OCI-LY3 (cell line): ENCODE measurements around the gene FNDC4.
A peak's percentile ranks its signal among the peaks of the same experiment; 100 is the strongest.

Experiments
- H2AFZ ChIP-seq: fragments of 200-600, 300-600 bp; shearing (Covaris generic); 2 replicates; pipeline ENCODE4 v1.6.0; 2014; ENCODE audit warnings: antibody characterized with exemption, low read depth, low read length
- H3K27ac ChIP-seq: fragments of 200-600, 300-600 bp; sonication (generic); 2 replicates; pipeline ENCODE4 v1.5.1; 2014; ENCODE audit warnings: mild to moderate bottlenecking, low read length, moderate library complexity, mixed read lengths
- H3K27me3 ChIP-seq: fragments of 200-600, 300-600 bp; sonication (generic); 2 replicates; pipeline ENCODE4 v1.6.1; 2014; ENCODE audit warnings: low read depth, low read length, mixed read lengths
- H3K36me3 ChIP-seq: fragments of 200-600, 300-600 bp; sonication (generic); replicated peaks from 2 replicates; pipeline ENCODE3; 2014; ENCODE audit warnings: low read depth, low read length, mixed read lengths
- H3K4me1 ChIP-seq: fragments of 300-600, 200-600 bp; sonication (generic); 2 replicates; pipeline ENCODE4 v1.6.1; 2014; ENCODE audit warnings: low read length, mixed read lengths
- H3K4me2 ChIP-seq: fragments of 200-600, 300-600 bp; sonication (generic); 2 replicates; pipeline ENCODE4 v1.6.1; 2014; ENCODE audit warnings: low read length, mixed read lengths
- H3K4me3 ChIP-seq: fragments of 300-600, 200-600 bp; sonication (generic); 2 replicates; pipeline ENCODE4 v1.5.1; 2014; ENCODE audit warnings: antibody characterized with exemption, mild to moderate bottlenecking, low read length, moderate library complexity
- H3K79me2 ChIP-seq: fragments of 300-600, 200-600 bp; shearing (Covaris generic); 2 replicates; pipeline ENCODE4 v1.6.1; 2014; ENCODE audit warnings: mild to moderate bottlenecking, low read length, mixed read lengths
- H3K9ac ChIP-seq: fragments of 300-600, 200-600 bp; shearing (Covaris generic); 2 replicates; pipeline ENCODE4 v1.6.0; 2014; ENCODE audit warnings: mild to moderate bottlenecking, low read length, moderate library complexity
- H3K9me3 ChIP-seq: fragments of 200-600, 300-600 bp; shearing (Covaris generic); 2 replicates; pipeline ENCODE4 v1.6.1; 2014; ENCODE audit warnings: low read length, mixed read lengths; ENCODE audit not compliant: insufficient read depth
- H4K20me1 ChIP-seq: fragments of 200-600, 300-600 bp; sonication (generic); 2 replicates; pipeline ENCODE4 v1.6.1; 2016; ENCODE audit warnings: low read length, mixed read lengths; ENCODE audit not compliant: insufficient read depth
- CTCF ChIP-seq: fragments of 200-600, 300-600 bp; sonication (generic); IDR thresholded peaks from 2 replicates; pipeline ENCODE4 v1.5.1; 2014; ENCODE audit warnings: antibody characterized with exemption, low read length, low read depth
- EZH2phosphoT487 ChIP-seq: fragments of 200-600 bp; shearing (Covaris generic); IDR thresholded peaks from 2 replicates; pipeline ENCODE4 v1.6.1; 2018; ENCODE audit warnings: antibody characterized with exemption, mixed run types, low read depth

FNDC4 gene

GRCh38 chr2:27494284-27494943 is 586 bp downstream of the FNDC4 start:
- Histone ChIP-seq H3K4me2 (no peak overlapping the region), H4K20me1 (no peaks in the 10 kb centered on the region), H3K4me3 (no peak overlapping the region), H3K4me1 (peaks cover 4% of the 10 kb centered on the region; the same call in 1 of the 2 replicates), H3K9ac (no peak overlapping the region), H3K27ac (no peak overlapping the region), H3K79me2 (no peaks in the 10 kb centered on the region), H3K27me3 (0 out of 2 replicates have a peak, but pooled peaks cover 4% of the 10 kb centered on the region), H2AFZ (no peak overlapping the region), H3K9me3 (no peaks in the 10 kb centered on the region), H3K36me3 (no peaks in the 10 kb centered on the region)
- TF ChIP-seq EZH2phosphoT487 (no peak), CTCF (no peak)

- Histone ChIP-seq H3K4me3 (no peak overlapping the region), H3K27ac (no peak overlapping the region), H3K36me3 (no peaks in the 10 kb centered on the region), H3K79me2 (no peaks in the 10 kb centered on the region), H3K27me3 (0 out of 2 replicates have a peak, but pooled peaks cover 2% of the 10 kb centered on the region), H2AFZ (no peak overlapping the region), H3K4me2 (no peak overlapping the region), H3K9ac (no peak overlapping the region), H3K4me1 (peaks cover 7% of the 10 kb centered on the region), H4K20me1 (no peaks in the 10 kb centered on the region), H3K9me3 (no peaks in the 10 kb centered on the region)
- TF ChIP-seq EZH2phosphoT487 (no peak), CTCF (no peak)
Observed at GRCh38 chr2:27493948-27494283, 1.1 kb downstream of the FNDC4 start.

GRCh38 chr2:27492557-27492956 is 2.4 kb downstream of the FNDC4 start:
- TF ChIP-seq CTCF: no peak
- TF ChIP-seq EZH2phosphoT487: no peak
- Histone ChIP-seq H2AFZ (no peak overlapping the region), H3K9me3 (no peaks in the 10 kb centered on the region), H3K4me1 (peaks cover 10% of the 10 kb centered on the region), H3K9ac (no peak overlapping the region), H3K4me3 (no peak overlapping the region), H4K20me1 (no peaks in the 10 kb centered on the region), H3K4me2 (no peak overlapping the region), H3K36me3 (no peaks in the 10 kb centered on the region), H3K79me2 (no peaks in the 10 kb centered on the region), H3K27me3 (0 out of 2 replicates have a peak, but pooled peaks cover 2% of the 10 kb centered on the region), H3K27ac (no peak overlapping the region)

- peak within 1 kb of the TSS; percentile 91 for H3K4me3 ChIP-seq
- no peaks in the 10 kb centered on the region for H3K9me3 ChIP-seq
- no peak for TF ChIP-seq CTCF
- TF ChIP-seq EZH2phosphoT487: no peak
- no peaks in the 10 kb centered on the region for H3K36me3 ChIP-seq
- no peaks in the 10 kb centered on the region for H3K79me2 ChIP-seq
- no peak within 1 kb of the TSS for H3K27ac ChIP-seq
- peaks cover 10% of the 10 kb centered on the region for H3K4me1 ChIP-seq
- peak within 1 kb of the TSS; percentile 92 for H2AFZ ChIP-seq
- peak within 1 kb of the TSS; percentile 50 for H3K9ac ChIP-seq
- H4K20me1 ChIP-seq: no peaks in the 10 kb centered on the region
- peak within 1 kb of the TSS; percentile 63 for H3K4me2 ChIP-seq
- H3K27me3 ChIP-seq: no peaks in the 10 kb centered on the region
Observed at GRCh38 chr2:27489498-27490397, 5.3 kb downstream of the FNDC4 start, which contains the start of gene IFT172. Gene IFT172 (minus strand): TSS chr2:27489743. CDS start chr2:27489653, 90 bp downstream.
